Measurements from ENCODE around the gene LCT. TPM values are rescaled to one million over a fixed set of nuclear protein-coding genes. Genes with fewer than 3 reads are reported as not detected.

LCT gene
- polyA plus RNA-seq, 1 donor from 2014 or later, result not detected

DNA sequence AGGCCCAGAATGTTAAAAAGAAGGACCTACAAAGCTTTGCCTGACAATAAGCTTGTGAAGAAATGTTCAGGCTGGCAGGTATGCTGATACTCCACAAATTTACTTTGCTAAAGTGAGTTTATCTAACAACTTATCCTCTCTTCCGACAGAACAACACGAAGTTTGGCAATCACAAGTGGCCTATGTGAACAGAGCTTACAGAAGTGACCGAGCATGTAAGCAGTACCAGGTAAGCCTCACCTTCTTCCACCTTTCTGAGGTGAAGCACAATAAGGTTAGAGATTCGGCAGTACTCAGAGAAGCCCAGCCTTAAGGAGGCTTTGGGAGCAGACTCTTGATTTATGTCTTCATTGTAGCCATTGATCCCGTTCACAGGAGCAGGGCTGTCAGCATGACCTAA lies 9.0 kb upstream of the LCT start:
- Mint-ChIP-seq H3K27me3 (no peaks in the 10 kb centered on the region), H3K9me3 (no peaks in the 10 kb centered on the region), H3K36me3 (peaks cover 13% of the 10 kb centered on the region), H3K4me1 (no peaks in the 10 kb centered on the region), H3K4me3 (no peak overlapping the region), H3K27ac (no peak overlapping the region)

DNA sequence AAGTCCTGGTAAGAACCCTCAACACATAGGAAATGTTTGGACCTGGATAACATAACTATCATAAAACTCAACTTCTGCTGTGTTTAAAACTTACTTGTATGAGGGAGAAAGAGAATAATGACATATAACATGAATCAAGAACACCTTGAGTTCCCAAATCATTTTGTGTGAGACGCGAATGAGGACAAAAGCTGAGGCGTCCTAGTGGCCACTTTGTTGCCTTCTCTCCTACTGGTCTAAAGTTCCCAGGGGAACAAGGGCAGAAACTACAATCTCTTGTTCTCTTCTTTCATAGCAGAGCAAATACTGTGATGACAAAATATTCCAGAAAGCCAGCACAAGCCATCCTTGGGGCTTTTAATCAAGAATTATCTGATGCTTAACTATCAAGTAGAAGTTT lies 8.3 kb upstream of the LCT start:
- H3K27ac Mint-ChIP-seq, result no peak overlapping the region
- H3K4me3 Mint-ChIP-seq, result no peak overlapping the region
- H3K27me3 Mint-ChIP-seq, result no peaks in the 10 kb centered on the region
- H3K36me3 Mint-ChIP-seq, result peaks cover 13% of the 10 kb centered on the region
- peaks cover 0 to 4% (median 4%) of the 10 kb centered on the region in 3 donors for H3K4me1 Mint-ChIP-seq
- no peaks in the 10 kb centered on the region for H3K9me3 Mint-ChIP-seq

- H3K4me1 Mint-ChIP-seq, result peaks cover 0 to 5% (median 4%) of the 10 kb centered on the region in 3 donors
- H3K9me3 Mint-ChIP-seq, result no peaks in the 10 kb centered on the region
- H3K27me3 Mint-ChIP-seq, result no peaks in the 10 kb centered on the region
- no peak overlapping the region for H3K4me3 Mint-ChIP-seq
- peak overlapping the region in 1 of 3 donors; percentile 4 for H3K27ac Mint-ChIP-seq
- H3K36me3 Mint-ChIP-seq, result peaks cover 13% of the 10 kb centered on the region
These were observed 7.4 kb upstream of the LCT start for GRCh38 chr2:135844301-135844895.

DNA sequence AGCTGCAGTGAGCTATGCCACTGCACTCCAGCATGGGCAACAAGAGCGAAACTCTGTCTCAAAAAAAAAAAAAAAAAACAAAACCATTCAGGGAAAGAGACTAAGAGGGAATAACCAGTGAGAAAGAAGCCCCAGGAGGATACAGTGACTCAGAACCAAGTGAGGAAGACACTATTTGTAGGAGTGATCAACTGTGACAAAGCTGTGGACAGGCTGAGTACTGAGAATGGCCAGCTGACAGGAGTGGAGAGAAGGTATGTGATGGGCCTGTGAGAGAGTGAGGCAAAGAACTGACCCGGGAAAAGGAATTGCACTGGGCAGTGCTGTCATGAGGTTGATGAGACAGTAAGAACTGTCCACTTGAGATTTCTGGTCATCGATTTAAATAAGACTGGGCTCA lies 6.7 kb upstream of the LCT start:
- H3K36me3 Mint-ChIP-seq, result peaks cover 8% of the 10 kb centered on the region
- H3K9me3 Mint-ChIP-seq, result no peaks in the 10 kb centered on the region
- H3K4me3 Mint-ChIP-seq, result no peak overlapping the region
- H3K4me1 Mint-ChIP-seq, result peaks cover 0 to 5% (median 4%) of the 10 kb centered on the region in 3 donors
- no peaks in the 10 kb centered on the region for H3K27me3 Mint-ChIP-seq
- H3K27ac Mint-ChIP-seq, result peak overlapping the region in 2 of 3 donors; percentile 4 to 31

DNA sequence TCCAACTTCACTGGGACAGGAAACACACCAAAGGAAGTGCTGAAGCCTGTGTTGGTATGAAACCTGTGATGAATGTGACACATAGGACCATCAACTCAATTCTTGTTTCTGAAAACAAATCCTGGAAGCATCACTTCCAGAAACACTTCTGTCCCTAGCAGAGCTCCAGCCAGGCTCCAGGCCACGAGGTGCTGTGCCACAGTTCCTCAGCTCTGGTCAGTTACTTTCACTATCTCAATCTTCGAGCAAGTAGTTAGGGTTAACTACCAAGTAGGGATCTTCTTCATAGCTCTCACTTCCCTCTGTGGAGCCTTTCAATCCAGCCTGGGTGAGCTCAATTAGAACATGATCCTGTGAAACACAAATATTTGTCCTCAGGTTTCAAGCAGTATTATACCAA lies 3.6 kb upstream of the LCT start:
- Mint-ChIP-seq H3K9me3 (no peaks in the 10 kb centered on the region), H3K36me3 (no peaks in the 10 kb centered on the region), H3K4me3 (no peak overlapping the region), H3K27ac (peak overlapping the region in 1 of 3 donors; percentile 46), H3K27me3 (no peaks in the 10 kb centered on the region), H3K4me1 (peaks cover 0 to 9% (median 5%) of the 10 kb centered on the region in 3 donors)

GRCh38 chr2:135839713-135840112 lies 2.7 kb upstream of the LCT start:
- no peak overlapping the region for H3K27ac Mint-ChIP-seq
- peaks cover 0 to 9% (median 5%) of the 10 kb centered on the region in 3 donors for H3K4me1 Mint-ChIP-seq
- H3K36me3 Mint-ChIP-seq, result no peaks in the 10 kb centered on the region
- H3K27me3 Mint-ChIP-seq, result no peaks in the 10 kb centered on the region
- no peaks in the 10 kb centered on the region for H3K9me3 Mint-ChIP-seq
- H3K4me3 Mint-ChIP-seq, result no peak overlapping the region

- Mint-ChIP-seq H3K27me3 (no peaks in the 10 kb centered on the region), H3K27ac (no peak overlapping the region), H3K4me3 (no peak overlapping the region), H3K4me1 (peaks cover 0 to 9% (median 5%) of the 10 kb centered on the region in 3 donors), H3K36me3 (no peaks in the 10 kb centered on the region), H3K9me3 (no peaks in the 10 kb centered on the region)
These were observed 1.5 kb upstream of the LCT start for GRCh38 chr2:135838502-135838901.

DNA sequence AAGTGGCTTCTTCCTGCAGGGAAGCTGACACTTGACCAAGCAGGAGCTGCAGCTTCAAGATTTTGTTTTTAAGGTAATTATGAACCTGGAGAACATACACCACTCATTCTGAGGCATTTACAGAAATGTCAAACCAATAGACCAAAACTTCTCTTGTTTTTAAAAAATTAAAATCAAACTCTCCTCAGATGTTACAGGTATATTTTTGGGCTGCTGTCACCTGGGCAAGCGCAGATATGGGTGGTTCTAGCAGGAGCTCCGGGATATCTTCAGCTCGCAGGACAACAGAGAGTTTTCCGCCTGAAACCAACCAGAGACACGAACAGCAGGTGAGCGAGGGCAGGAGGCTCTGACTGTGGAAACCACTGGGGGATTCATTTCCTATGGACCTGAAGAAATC lies 4.1 kb downstream of the LCT start:
- Mint-ChIP-seq H3K9me3 (no peaks in the 10 kb centered on the region), H3K27me3 (no peaks in the 10 kb centered on the region), H3K27ac (peak overlapping the region in 1 of 3 donors; percentile 89), H3K4me3 (no peak overlapping the region), H3K4me1 (no peaks in the 10 kb centered on the region), H3K36me3 (no peaks in the 10 kb centered on the region)

GRCh38 chr2:135831180-135831812 lies 5.7 kb downstream of the LCT start:
- Mint-ChIP-seq H3K9me3 (no peaks in the 10 kb centered on the region), H3K27me3 (no peaks in the 10 kb centered on the region), H3K4me3 (no peak overlapping the region), H3K4me1 (no peaks in the 10 kb centered on the region), H3K36me3 (no peaks in the 10 kb centered on the region), H3K27ac (no peak overlapping the region)

- Mint-ChIP-seq H3K27me3 (no peaks in the 10 kb centered on the region), H3K4me3 (no peak overlapping the region), H3K27ac (no peak overlapping the region), H3K4me1 (no peaks in the 10 kb centered on the region), H3K9me3 (no peaks in the 10 kb centered on the region), H3K36me3 (no peaks in the 10 kb centered on the region)
These were observed 7.4 kb downstream of the LCT start for GRCh38 chr2:135829378-135830135.

GRCh38 chr2:135826544-135826943 lies 10.4 kb downstream of the LCT start:
- no peaks in the 10 kb centered on the region for H3K4me1 Mint-ChIP-seq
- H3K36me3 Mint-ChIP-seq, result peaks cover 4% of the 10 kb centered on the region
- H3K27ac Mint-ChIP-seq, result no peak overlapping the region
- no peaks in the 10 kb centered on the region for H3K27me3 Mint-ChIP-seq
- H3K4me3 Mint-ChIP-seq, result no peak overlapping the region
- peaks cover 2 to 12% (median 9%) of the 10 kb centered on the region in 3 donors for H3K9me3 Mint-ChIP-seq

DNA sequence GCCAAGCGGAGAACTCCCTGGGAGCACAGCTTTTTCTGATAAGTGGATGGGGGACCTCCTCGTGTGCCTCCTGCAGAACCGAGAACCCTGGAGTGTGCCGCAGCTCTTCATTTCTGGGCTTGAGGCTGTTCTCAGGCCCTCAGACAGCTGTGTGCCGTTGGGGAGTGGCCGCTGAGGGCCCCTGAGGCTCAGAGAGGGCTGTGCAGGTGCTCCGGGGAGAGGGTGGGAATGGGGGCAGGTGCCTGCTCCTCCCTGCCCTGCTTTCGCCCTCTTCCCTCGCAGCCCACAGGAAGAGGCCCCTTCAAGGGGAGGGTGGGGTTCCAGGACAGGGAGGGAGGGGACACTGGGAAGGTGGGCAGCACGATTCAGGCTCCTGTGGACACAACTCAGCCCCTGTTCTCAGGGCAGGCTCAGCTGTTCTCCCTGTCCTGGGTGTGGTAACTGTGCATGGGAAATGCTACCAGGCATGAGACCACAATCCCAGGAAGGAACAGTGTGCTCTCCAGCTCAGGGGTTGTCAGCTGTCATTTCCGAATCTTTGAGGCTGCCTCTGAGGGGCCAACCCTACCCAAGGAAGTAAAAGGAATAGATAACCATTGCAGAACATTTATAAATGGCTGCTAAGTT lies 11.3 kb downstream of the LCT start:
- H3K9me3 Mint-ChIP-seq, result peaks cover 2 to 12% (median 9%) of the 10 kb centered on the region in 3 donors
- no peak overlapping the region for H3K4me3 Mint-ChIP-seq
- no peaks in the 10 kb centered on the region for H3K4me1 Mint-ChIP-seq
- H3K36me3 Mint-ChIP-seq, result peaks cover 4% of the 10 kb centered on the region
- H3K27ac Mint-ChIP-seq, result no peak overlapping the region
- H3K27me3 Mint-ChIP-seq, result no peaks in the 10 kb centered on the region

- no peak overlapping the region for H3K4me3 Mint-ChIP-seq
- H3K27me3 Mint-ChIP-seq, result no peaks in the 10 kb centered on the region
These were observed 11.9 kb downstream of the LCT start for GRCh38 chr2:135825131-135825530.

GRCh38 chr2:135822855-135823254 lies 14.1 kb downstream of the LCT start:
- Mint-ChIP-seq H3K4me1 (peaks cover 0 to 2% (median 0%) of the 10 kb centered on the region in 3 donors), H3K36me3 (peaks cover 6% of the 10 kb centered on the region), H3K9me3 (peaks cover 2 to 12% (median 9%) of the 10 kb centered on the region in 3 donors), H3K4me3 (no peak overlapping the region), H3K27me3 (peaks cover 4% of the 10 kb centered on the region), H3K27ac (no peak overlapping the region)

More at GRCh38 chr2:135825131-135825530, 11.9 kb downstream of the LCT start:
- Mint-ChIP-seq H3K27ac (no peak overlapping the region), H3K9me3 (peaks cover 2 to 12% (median 9%) of the 10 kb centered on the region in 3 donors), H3K36me3 (peaks cover 4% of the 10 kb centered on the region), H3K4me1 (no peaks in the 10 kb centered on the region)

- Mint-ChIP-seq H3K36me3 (peaks cover 6% of the 10 kb centered on the region), H3K27ac (no peak overlapping the region), H3K4me3 (no peak overlapping the region), H3K27me3 (peaks cover 4% of the 10 kb centered on the region), H3K4me1 (peaks cover 0 to 2% (median 0%) of the 10 kb centered on the region in 3 donors), H3K9me3 (peaks cover 2 to 12% (median 9%) of the 10 kb centered on the region in 3 donors)
These were observed 15.8 kb downstream of the LCT start for GRCh38 chr2:135821190-135821589.
